GM23248 (cell line): ENCODE data around the gene SIK3. TPM values are rescaled to one million over a fixed set of nuclear protein-coding genes. Genes with fewer than 3 reads are reported as not detected.

ENCODE experiments used
- DNase-seq: peaks from one replicate; pipeline ENCODE4 v3.0.0-alpha.2; 2015
- H2AFZ ChIP-seq: fragments of 200-600 bp; sonication (generic); 2 replicates; pipeline ENCODE4 v1.6.1; 2016; ENCODE audit warnings: antibody characterized with exemption
- H3F3A ChIP-seq: fragments of 200-600 bp; sonication (generic); 2 replicates; pipeline ENCODE4 v1.6.1; 2016; ENCODE audit warnings: mild to moderate bottlenecking, antibody characterized with exemption, mixed run types; ENCODE audit not compliant: insufficient read depth
- H3K27ac ChIP-seq: fragments of 200-600 bp; sonication (generic); 2 replicates; pipeline ENCODE4 v1.5.1; 2016; ENCODE audit warnings: mild to moderate bottlenecking
- H3K27me3 ChIP-seq: fragments of 200-600 bp; sonication (generic); replicated peaks from 2 replicates; pipeline ENCODE4 v1.6.1; 2016; ENCODE audit warnings: mild to moderate bottlenecking; ENCODE audit not compliant: insufficient read depth
- H3K36me3 ChIP-seq: fragments of 200-600 bp; sonication (generic); 2 replicates; pipeline ENCODE4 v1.6.1; 2016; ENCODE audit warnings: low read depth, mild to moderate bottlenecking
- H3K4me1 ChIP-seq: fragments of 200-600 bp; sonication (generic); 2 replicates; pipeline ENCODE4 v1.6.1; 2016; ENCODE audit warnings: mild to moderate bottlenecking; ENCODE audit not compliant: insufficient read depth
- H3K4me2 ChIP-seq: fragments of 200-600 bp; sonication (generic); one replicate; pipeline ENCODE4 v1.6.1; 2016; ENCODE audit warnings: mild to moderate bottlenecking; ENCODE audit not compliant: unreplicated experiment
- H3K4me3 ChIP-seq: fragments of 200-600 bp; sonication (generic); 2 replicates; pipeline ENCODE4 v1.5.1; 2016; ENCODE audit warnings: mild to moderate bottlenecking
- H3K79me2 ChIP-seq: fragments of 200-600 bp; sonication (generic); 2 replicates; pipeline ENCODE4 v1.6.1; 2016; ENCODE audit warnings: mild to moderate bottlenecking; ENCODE audit not compliant: insufficient read depth
- H3K9ac ChIP-seq: fragments of 200-600 bp; sonication (generic); 2 replicates; pipeline ENCODE4 v1.6.1; 2016; ENCODE audit warnings: mild to moderate bottlenecking
- H3K9me2 ChIP-seq: fragments of 200-600 bp; sonication (generic); 2 replicates; pipeline ENCODE4 v1.6.1; 2016; ENCODE audit warnings: mixed run types, mild to moderate bottlenecking, moderate library complexity; ENCODE audit not compliant: insufficient read depth
- H3K9me3 ChIP-seq: fragments of 200-600 bp; sonication (generic); one replicate; pipeline ENCODE4 v1.6.1; 2017; ENCODE audit warnings: low read depth
- H4K20me1 ChIP-seq: fragments of 200-600 bp; sonication (generic); 2 replicates; pipeline ENCODE4 v1.6.0; 2016; ENCODE audit not compliant: insufficient read depth
- EZH2 ChIP-seq: fragments of 200-600 bp; sonication (generic); IDR thresholded peaks from 2 replicates; pipeline ENCODE4 v1.6.1; 2018; ENCODE audit warnings: antibody characterized with exemption, mild to moderate bottlenecking; ENCODE audit not compliant: insufficient read depth, poor library complexity, severe bottlenecking
- EZH2phosphoT487 ChIP-seq: fragments of 200-600 bp; sonication (generic); IDR thresholded peaks from 2 replicates; pipeline ENCODE4 v1.6.1; 2018; ENCODE audit warnings: antibody characterized with exemption, moderate library complexity, mild to moderate bottlenecking, low read depth; ENCODE audit not compliant: insufficient read depth
- WGBS, 2 experiments: methylation state at CpG; one replicate each; pipeline ENCODE4 v1.1.6; 2015 to 2017; ENCODE audit warnings: low lambda C conversion rate in 2 of 2, low coverage in 1 of 2; ENCODE audit errors: missing lambda C conversion rate in 2 of 2; 5-methylcytosine and 5-hydroxymethylcytosine counted together
- in situ Hi-C: fragments of 300-500 bp; cut with MboI; formaldehyde crosslinking; loops from 2 replicates; pipeline ENCODE4 v1.15.0; 2020
- polyA plus RNA-seq: library from polyadenylated mRNA; unstranded; fragments of >200 nt; fragmentation: Nextera tagmentation; extraction: Ambion mirVana; gene quantifications from 2 replicates; pipeline ENCODE4 v1.2.1, GENCODE V29; 2016
- total RNA-seq: library from RNA; depleted of rRNA; stranded (reverse); fragments of >200 nt; shearing (Covaris generic); gene quantifications from 2 replicates; pipeline ENCODE4 v1.2.3, GENCODE V29; 2014

SIK3 gene
- total and polyA plus RNA-seq, 2 experiments from 2014 or later = 4.2 to 15.5 TPM

DNA sequence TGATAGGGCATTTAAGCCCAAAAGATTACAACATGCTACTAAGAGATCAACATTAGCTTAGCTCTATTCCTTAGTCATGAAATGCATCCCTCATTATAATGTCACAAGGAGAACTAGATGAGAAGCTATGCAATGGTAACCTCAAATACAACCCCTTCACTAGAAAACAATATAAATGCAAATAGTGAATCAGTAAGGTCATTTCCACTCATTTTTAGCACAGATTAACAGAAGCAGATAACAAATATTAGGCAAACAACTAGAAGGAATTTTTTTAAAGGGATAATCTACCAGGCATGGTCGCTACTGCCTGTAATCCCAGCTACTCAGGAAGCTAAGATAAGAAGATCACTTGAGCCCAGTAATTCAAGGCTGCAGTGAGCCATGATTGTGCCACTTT, 28.2 kb downstream of the SIK3 start:
- Histone ChIP-seq H3K9me3 (no peaks in the 10 kb centered on the region), H2AFZ (no peak overlapping the region), H3K27me3 (no peaks in the 10 kb centered on the region), H3K9ac (no peak overlapping the region), H3K36me3 (no peaks in the 10 kb centered on the region), H4K20me1 (peaks cover 16% of the 10 kb centered on the region; the same call in 1 of the 2 replicates), H3F3A (peaks cover 17% of the 10 kb centered on the region), H3K9me2 (no peaks in the 10 kb centered on the region), H3K79me2 (peaks cover 54% of the 10 kb centered on the region), H3K4me2 (no peak overlapping the region), H3K27ac (no peak overlapping the region), H3K4me1 (peaks cover 28% of the 10 kb centered on the region), H3K4me3 (no peak overlapping the region)
- peak; percentile 32 for DNase-seq
- in situ Hi-C loops = no loop called here
- WGBS, 2 experiments = 93 to 96% methylated on average over 1 of the region's 1 CpG
- TF ChIP-seq EZH2 (no peak), EZH2phosphoT487 (no peak)

DNA sequence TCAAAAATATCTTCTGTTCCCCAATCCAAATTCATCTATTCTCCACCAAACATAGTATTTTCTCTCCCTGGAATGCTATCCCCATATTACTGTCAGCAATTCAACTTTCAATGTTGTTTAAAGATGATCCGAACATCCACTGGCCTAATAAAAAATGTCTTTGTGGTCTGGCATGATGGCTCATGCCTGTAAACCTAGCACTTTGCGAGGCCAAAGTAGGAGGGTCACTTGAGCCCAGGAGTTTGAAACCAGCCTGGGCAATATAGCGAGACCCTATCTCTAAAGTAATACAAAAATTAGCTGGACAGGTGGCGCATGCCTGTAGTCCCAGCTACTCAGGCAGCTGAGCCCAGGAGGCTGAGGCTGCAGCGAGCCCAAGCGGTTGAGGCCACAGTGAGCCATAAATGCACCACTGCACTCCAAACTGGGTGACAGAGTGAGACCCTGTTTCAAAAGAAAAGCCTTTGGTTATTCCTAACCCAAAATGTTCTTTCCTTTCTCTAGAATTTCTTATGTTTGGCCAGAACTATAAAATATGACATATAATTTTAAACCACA, 29.8 kb downstream of the SIK3 start:
- Histone ChIP-seq H3K27me3 (no peaks in the 10 kb centered on the region), H3K36me3 (no peaks in the 10 kb centered on the region), H3K4me2 (no peak overlapping the region), H3K4me1 (peaks cover 32% of the 10 kb centered on the region), H3K9ac (no peak overlapping the region), H3K9me3 (no peaks in the 10 kb centered on the region), H2AFZ (no peak overlapping the region), H3K27ac (no peak overlapping the region), H4K20me1 (peaks cover 16% of the 10 kb centered on the region; the same call in 1 of the 2 replicates), H3K79me2 (peaks cover 51% of the 10 kb centered on the region), H3K4me3 (no peak overlapping the region), H3F3A (peaks cover 16% of the 10 kb centered on the region), H3K9me2 (no peaks in the 10 kb centered on the region)
- no peak for TF ChIP-seq EZH2phosphoT487
- no peak for TF ChIP-seq EZH2
- no peak for DNase-seq
- WGBS, 2 experiments = 94 to 95% methylated on average over 6 of the region's 6 CpGs
- in situ Hi-C loops = no loop called here

DNA sequence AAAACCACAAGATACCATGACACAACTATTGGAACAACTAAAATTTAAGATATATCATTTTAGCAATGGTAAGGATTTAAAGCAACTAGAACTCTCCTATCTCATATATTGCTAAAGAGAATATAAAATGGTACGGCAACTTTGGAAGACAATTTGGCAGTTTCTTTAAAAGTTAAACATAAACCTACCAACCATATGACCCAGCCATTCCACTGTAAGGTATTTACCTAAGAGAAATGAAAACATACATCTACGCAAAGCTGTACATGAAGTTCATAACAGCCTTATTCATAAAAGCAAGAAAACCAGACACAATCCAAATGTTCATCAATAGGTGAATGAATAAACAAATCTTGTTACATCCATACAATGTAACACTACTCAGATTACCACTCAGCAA, 31.3 kb downstream of the SIK3 start:
- Histone ChIP-seq H2AFZ (no peak overlapping the region), H3F3A (peaks cover 8% of the 10 kb centered on the region), H3K9ac (no peak overlapping the region), H3K36me3 (no peaks in the 10 kb centered on the region), H3K9me2 (no peaks in the 10 kb centered on the region), H3K27ac (no peak overlapping the region), H3K79me2 (peaks cover 63% of the 10 kb centered on the region), H3K4me3 (no peak overlapping the region), H3K4me2 (no peak overlapping the region), H3K4me1 (peaks cover 22% of the 10 kb centered on the region), H4K20me1 (peaks cover 16% of the 10 kb centered on the region; the same call in 1 of the 2 replicates), H3K9me3 (no peaks in the 10 kb centered on the region), H3K27me3 (no peaks in the 10 kb centered on the region)
- in situ Hi-C loops = no loop called here
- 98 to 100% methylated on average over 2 of the region's 2 CpGs for WGBS, 2 experiments
- DNase-seq = no peak
- TF ChIP-seq EZH2 = no peak
- no peak for TF ChIP-seq EZH2phosphoT487

DNA sequence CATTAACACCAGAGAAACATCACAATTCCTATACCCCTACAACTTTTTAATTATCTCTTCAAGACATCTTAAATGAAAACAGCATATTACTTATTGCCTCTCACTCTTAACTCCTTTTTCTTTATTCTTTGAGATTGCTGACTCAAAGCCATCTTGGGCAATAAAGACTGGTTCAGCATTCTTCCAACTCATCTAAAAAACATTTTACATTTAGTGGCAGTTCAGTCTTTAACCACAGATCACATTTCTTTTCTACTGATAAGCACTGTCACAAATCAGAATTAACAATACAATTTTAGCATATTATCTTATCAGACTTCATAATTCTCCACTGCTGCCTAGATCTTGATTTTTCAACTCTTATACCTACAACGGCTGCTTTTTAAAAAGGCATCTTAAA, 34.0 kb downstream of the SIK3 start:
- Histone ChIP-seq H3K79me2 (peaks cover 72% of the 10 kb centered on the region), H3K27ac (no peak overlapping the region), H3K9me3 (no peaks in the 10 kb centered on the region), H3K4me1 (peaks cover 17% of the 10 kb centered on the region), H3F3A (peaks cover 15% of the 10 kb centered on the region), H3K9me2 (no peaks in the 10 kb centered on the region), H3K9ac (no peak overlapping the region), H2AFZ (no peak overlapping the region), H3K4me2 (peak overlapping the region; percentile 14), H3K36me3 (no peaks in the 10 kb centered on the region), H4K20me1 (peaks cover under 1% of the 10 kb centered on the region; the same call in 1 of the 2 replicates), H3K27me3 (no peaks in the 10 kb centered on the region), H3K4me3 (no peak overlapping the region)
- peak; percentile 74 for DNase-seq
- in situ Hi-C loops = no loop called here
- TF ChIP-seq EZH2 (no peak), EZH2phosphoT487 (no peak)
- WGBS, 2 experiments = 10 to 22% methylated on average over 1 of the region's 1 CpG
